PFSK-1 (cell line): ENCODE data around the gene GPBAR1.
A peak's percentile ranks its signal among the peaks of the same experiment; 100 is the strongest.

ENCODE experiments used
- FOXP2 ChIP-seq: optimal IDR thresholded peaks from 2 replicates; pipeline ENCODE3; 2011; ENCODE audit warnings: borderline replicate concordance, control low read depth, inconsistent platforms; ENCODE audit not compliant: insufficient read depth; ENCODE audit errors: extremely low read length, extremely low read depth
- POLR2AphosphoS5 ChIP-seq: IDR thresholded peaks from 2 replicates; pipeline ENCODE4 v1.6.1; 2012; ENCODE audit warnings: low read depth, mild to moderate bottlenecking, control low read depth, low read length, moderate library complexity
- SIN3A ChIP-seq: IDR thresholded peaks from 2 replicates; pipeline ENCODE4 v1.6.1; 2012; ENCODE audit warnings: mild to moderate bottlenecking, low read length, moderate library complexity, borderline replicate concordance; ENCODE audit not compliant: insufficient read depth
- TAF1 ChIP-seq: IDR thresholded peaks from 2 replicates; pipeline ENCODE4 v1.6.1; 2012; ENCODE audit warnings: low read length, control low read depth, borderline replicate concordance; ENCODE audit not compliant: insufficient read depth
- TF ChIP-seq, protein P1 (sequence below), 2 experiments: IDR thresholded peaks; 2 replicates each; pipeline versions ENCODE4 v1.6.1 to v1.8.0; 2011 to 2012; ENCODE audit warnings: low read depth in 2 of 2, low read length in 2 of 2, control low read depth in 1 of 2, inconsistent platforms in 1 of 2, mild to moderate bottlenecking in 1 of 2, moderate library complexity in 1 of 2; ENCODE audit not compliant: insufficient read depth in 1 of 2

GPBAR1 gene

DNA sequence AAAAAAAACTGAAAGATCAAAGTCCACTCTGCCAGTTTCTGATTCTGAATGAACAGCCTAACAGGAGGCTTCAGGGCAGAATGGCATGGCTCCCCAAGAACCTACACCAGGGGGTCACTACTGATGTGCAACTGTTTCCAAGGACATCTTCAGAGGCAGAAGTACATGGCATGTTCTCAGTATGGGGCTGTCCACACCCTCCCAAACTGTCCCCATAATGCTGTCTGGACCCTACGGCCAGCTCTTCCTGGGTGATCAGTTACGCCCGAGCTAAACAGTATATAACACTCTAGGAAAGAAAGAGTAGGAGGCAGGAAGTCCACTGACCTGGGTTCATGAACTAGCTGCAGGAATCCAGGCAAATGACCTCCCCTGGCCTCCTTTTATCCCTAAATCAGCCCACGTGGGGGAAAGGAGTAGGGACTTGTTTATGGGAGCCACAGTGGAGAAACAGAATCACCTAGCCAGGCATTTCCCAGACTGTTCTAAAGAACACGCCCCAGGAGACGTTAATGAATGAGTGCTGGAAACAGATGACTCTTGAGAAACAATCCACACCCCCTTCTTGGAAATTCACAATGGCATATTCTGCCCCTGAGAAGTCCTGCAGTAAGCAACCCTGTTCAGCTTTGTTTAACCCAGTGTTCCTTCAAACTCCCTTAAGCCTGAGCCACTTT lies 29.0 kb downstream of the GPBAR1 start:
- TF ChIP-seq TAF1 (no peak), SIN3A (no peak), POLR2AphosphoS5 (no peak), FOXP2 (no peak)
- TF ChIP-seq, protein P1, sequence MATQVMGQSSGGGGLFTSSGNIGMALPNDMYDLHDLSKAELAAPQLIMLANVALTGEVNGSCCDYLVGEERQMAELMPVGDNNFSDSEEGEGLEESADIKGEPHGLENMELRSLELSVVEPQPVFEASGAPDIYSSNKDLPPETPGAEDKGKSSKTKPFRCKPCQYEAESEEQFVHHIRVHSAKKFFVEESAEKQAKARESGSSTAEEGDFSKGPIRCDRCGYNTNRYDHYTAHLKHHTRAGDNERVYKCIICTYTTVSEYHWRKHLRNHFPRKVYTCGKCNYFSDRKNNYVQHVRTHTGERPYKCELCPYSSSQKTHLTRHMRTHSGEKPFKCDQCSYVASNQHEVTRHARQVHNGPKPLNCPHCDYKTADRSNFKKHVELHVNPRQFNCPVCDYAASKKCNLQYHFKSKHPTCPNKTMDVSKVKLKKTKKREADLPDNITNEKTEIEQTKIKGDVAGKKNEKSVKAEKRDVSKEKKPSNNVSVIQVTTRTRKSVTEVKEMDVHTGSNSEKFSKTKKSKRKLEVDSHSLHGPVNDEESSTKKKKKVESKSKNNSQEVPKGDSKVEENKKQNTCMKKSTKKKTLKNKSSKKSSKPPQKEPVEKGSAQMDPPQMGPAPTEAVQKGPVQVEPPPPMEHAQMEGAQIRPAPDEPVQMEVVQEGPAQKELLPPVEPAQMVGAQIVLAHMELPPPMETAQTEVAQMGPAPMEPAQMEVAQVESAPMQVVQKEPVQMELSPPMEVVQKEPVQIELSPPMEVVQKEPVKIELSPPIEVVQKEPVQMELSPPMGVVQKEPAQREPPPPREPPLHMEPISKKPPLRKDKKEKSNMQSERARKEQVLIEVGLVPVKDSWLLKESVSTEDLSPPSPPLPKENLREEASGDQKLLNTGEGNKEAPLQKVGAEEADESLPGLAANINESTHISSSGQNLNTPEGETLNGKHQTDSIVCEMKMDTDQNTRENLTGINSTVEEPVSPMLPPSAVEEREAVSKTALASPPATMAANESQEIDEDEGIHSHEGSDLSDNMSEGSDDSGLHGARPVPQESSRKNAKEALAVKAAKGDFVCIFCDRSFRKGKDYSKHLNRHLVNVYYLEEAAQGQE (IDR thresholded peaks at IDR 0.05; ENCODE audit: insufficient read depth in 1 of 2, low read depth in 2 of 2, low read length in 2 of 2): no peak

DNA sequence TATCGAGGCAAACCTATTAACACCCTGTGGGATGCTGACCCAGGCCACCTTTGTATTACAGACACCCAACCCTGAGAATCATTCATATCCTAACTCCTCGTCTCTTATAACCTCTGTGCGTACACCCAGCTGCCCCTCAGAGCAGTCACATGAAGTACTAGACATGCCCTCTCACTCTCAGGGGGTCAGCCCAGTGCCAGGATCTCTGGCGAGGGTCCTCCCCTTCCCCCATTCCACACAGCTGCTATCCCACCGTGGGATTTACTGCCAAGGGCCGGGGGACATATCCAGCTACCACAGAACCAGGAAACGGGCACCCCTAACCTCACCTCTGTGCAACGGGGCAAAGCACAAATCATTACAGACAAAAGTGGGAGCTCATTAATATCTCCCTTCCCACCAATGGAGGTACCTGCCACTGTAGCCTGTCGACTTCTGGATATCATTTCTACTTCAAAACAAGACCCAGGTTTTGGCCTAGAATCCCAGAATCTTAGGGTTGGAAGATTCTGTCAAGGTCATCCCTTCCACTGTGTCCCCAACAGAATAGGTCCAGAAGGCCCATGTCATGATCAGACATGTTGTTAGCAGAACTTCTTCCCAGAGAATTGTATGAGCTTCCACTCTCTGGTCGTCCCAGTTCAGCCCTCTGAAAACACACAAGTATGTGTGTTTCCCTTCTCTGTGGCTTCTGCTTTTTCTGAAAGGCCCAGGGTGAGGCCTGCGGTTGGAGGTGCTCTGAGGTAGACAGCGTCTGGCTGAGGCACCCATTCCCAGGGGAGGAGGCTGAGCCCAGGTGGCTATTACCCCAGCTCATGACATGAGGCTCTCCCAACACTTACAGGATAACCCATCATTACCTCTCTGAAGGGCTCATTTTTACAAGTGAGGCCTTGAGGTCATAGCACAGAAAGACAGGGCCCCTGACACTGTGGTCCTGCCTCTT lies 29.8 kb downstream of the GPBAR1 start:
- TF ChIP-seq, protein P1 (IDR thresholded peaks at IDR 0.05; ENCODE audit: insufficient read depth in 1 of 2, low read depth in 2 of 2, low read length in 2 of 2): no peak
- no peak for TF ChIP-seq POLR2AphosphoS5
- TF ChIP-seq TAF1: no peak
- TF ChIP-seq SIN3A: no peak
- TF ChIP-seq FOXP2: no peak

DNA sequence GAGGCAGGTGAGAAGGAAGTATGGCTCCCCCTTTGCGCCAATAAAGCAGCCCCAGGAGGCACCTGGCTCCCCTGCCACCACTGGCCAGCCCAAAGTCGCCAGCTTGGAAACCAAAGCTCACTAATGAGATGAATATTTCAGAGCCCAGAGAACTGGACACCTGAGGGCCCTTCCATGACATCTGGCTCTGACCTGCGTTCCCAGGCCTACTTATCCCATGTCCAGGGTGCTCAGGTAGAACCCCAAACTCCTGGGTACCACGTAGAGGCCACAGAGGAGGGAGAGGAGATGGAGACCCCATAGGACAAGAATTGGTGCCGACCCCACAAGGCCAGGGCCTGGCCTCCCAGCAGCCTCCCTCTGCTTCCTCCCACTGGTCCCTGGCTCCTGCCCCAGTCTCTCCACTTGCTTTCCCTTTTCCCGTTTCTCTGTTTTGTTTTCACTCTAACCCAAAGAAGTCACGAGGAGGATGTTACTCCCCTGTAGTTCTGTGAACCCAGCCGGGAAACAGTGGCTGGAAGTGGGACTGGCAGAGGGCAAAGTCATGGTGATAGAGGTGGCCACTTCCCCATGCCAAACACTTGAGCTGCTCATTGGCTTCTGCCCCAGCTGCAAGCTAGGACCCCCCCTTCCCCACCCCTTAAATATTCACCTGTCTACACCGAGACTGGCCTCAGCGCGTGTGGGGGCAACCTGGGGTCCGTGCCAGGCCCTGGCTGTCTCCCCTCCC lies 30.7 kb downstream of the GPBAR1 start:
- TF ChIP-seq, protein P1 (IDR thresholded peaks at IDR 0.05; ENCODE audit: insufficient read depth in 1 of 2, low read depth in 2 of 2, low read length in 2 of 2): no peak
- no peak for TF ChIP-seq SIN3A
- TF ChIP-seq FOXP2: no peak
- no peak for TF ChIP-seq POLR2AphosphoS5
- no peak for TF ChIP-seq TAF1

DNA sequence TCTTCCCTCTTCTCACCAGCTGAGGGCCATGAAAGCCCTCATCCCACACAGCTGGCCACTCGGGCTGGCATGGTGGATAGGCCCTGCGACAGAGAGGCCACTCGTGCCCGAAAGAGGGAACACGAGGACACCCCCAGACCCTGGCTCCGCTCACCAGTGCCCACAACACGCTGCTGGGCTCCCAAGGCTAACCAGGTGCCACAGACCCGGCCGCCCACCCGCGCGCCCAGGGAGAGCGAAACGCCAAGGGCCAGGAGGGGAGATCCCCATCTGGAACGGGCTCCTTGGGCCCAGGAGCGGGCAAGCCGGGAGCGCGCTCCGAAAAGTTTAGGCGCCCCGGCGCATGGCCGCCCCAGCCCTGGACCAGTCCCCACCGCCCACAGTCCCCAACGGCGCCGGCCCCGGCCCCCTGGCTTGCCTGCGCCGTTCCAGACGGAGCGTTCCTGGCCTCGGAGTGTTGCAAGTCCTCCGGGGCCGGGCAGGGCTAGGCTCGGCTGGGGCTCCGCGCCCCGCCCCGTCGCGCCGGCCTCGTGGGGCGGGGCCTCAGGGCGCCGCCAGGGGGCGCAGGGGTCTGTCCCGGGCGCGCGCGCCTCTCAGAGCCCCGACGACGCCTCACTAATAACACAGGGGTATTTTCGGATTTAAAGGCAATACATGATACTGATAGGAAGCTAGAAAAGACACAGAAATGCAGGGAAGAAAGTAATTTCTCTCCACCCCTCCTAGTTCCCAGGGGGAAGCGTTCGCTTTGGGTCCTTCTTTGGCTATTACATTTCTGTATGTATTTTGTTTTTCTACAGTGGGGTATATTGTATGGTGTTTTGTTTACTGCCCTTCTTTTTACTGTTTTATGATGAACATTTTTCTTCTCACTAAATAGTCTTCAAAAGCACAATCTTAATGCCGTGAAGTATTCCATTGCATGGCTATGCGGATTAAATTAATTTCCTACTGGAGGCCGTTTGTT lies 31.5 kb downstream of the GPBAR1 start, which contains the start of gene TMBIM1:
Gene TMBIM1 (minus strand): TSS at position 456 of the 967 bp plus-strand sequence. CDS start 10,362 bp downstream, outside the sequence.
- TF ChIP-seq FOXP2 (no peak), POLR2AphosphoS5 (peak; percentile 54; the same call in 1 of the 2 replicates)
